NCI-H2107 treated with DMSO at 0.1 percent for 48 hours (cell line): ENCODE measurements around the gene CDC42BPB.
A peak's percentile ranks its signal among the peaks of the same experiment; 100 is the strongest.
"Not testable (repeated sequence)": the region's sequence is repeated elsewhere in the genome, so short reads cannot be mapped to it uniquely, and the experiment has no call there.

ENCODE experiments used
- DNase-seq: peaks from one replicate; lab custom pipeline; 2025; ENCODE audit not compliant: unreplicated experiment; lab: John Stamatoyannopoulos, UW

Gene CDC42BPB

GRCh38 chr14:103052407-103052806 lies 4.9 kb downstream of the CDC42BPB start:
- DNase-seq = no peak

GRCh38 chr14:103050935-103051334 lies 6.4 kb downstream of the CDC42BPB start:
- no peak for DNase-seq

DNA sequence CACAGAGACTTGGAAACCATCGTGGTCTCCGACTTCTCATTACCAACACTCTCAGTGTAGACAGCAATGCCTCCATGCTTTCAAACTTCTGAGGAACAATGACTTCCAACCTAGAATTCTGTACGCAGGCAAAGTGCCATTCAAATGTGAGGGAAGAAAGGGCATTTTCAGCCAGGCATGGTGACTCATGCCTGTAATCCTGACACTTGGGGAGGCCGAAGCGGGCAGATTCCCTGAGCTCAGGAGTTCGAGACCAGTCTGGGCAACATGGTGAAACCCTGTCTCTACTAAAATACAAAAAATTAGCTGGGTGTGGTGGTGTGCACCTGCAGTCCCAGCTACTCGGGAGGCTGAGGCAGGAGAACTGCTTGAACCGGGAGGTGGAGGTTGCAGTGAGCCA lies 9.9 kb downstream of the CDC42BPB start:
- DNase-seq = not testable (repeated sequence)

DNA sequence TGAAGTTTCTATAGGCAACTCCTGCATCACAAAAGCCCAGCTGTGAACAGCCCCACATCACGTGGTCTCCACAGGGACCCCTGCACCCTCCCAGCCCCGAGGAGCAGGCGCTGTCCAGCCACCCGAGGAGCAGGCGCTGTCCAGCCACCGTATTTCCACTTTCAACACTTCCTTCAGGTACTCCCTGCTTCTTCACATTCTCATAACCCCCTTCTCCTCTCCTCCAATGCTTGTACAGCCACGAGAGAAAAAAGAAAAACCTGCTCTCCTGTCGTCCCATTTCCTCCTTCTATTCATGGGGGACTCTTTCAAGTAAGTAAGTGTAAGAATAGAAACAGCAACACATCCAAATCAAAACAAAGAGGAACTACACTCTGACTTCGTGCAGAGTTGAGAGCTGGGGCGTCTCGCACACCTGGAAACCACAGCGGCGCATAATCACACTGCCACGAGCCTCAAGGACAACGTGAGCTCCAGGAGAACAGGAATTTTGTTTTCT lies 11.9 kb downstream of the CDC42BPB start:
- DNase-seq = peak; percentile 28

GRCh38 chr14:103043257-103044015 lies 13.9 kb downstream of the CDC42BPB start:
- no peak for DNase-seq

DNA sequence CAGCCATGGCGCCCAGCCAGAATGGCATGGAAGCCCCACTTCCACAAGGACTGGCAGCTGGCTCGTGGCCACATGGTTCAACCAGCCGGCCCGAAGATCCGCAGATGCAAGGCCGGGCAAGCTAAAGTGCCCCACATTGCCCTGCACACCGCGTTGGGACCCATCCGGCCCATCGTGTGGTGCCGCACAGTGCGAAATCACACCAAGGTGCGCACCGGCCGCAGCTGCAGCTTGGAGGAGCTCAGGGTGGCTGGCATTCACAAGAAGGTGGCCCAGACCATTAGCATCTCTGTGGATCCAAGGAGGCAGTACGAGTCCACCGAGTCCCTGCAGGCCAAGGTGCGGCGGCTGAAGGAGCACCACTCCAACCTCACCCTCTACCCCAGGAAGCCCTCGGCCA lies 15.9 kb downstream of the CDC42BPB start:
- no peak for DNase-seq

- DNase-seq = no peak
Observed at GRCh38 chr14:103033681-103034096, 23.7 kb downstream of the CDC42BPB start.

GRCh38 chr14:103031956-103032355 lies 25.4 kb downstream of the CDC42BPB start:
- peak; percentile 25 for DNase-seq

DNA sequence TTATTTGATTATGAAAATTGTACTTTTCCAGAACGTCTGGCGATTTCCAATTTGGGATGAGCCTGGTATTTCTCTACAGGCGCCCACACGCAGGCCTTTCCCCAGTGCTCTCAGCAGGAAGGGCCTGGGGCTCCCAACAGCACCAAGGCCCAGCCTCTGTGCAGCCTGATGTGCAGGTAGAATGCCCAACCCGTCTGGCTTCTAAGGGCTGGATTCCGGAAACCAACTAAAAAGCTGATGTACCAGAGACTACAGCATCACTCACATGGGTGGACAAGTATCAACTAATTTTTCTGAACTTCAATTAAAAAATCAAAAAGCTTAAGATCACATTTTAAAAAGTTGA lies 25.8 kb downstream of the CDC42BPB start:
- DNase-seq = no peak

- DNase-seq = no peak
Observed at GRCh38 chr14:103030741-103031565, 26.4 kb downstream of the CDC42BPB start.

DNA sequence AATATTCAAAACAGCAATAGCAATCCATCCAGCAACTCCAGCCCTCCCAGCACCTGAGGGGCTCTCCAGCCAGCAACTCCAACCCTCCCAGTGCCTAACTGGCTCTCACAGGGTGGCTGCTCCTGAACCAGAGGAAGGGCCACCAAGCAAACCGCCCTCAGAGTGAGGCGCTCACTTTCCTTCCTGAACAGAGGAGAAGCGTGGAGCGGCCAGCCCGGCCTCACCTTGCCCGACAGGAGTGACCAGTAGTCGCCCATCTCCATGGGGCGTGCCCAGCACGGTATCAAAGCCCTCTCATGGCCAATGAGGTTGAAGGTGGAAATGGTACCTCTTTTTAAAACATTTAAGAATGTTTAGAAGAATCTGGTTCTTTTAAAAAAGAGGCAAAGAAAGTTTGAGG lies 27.4 kb downstream of the CDC42BPB start:
- DNase-seq = no peak

DNA sequence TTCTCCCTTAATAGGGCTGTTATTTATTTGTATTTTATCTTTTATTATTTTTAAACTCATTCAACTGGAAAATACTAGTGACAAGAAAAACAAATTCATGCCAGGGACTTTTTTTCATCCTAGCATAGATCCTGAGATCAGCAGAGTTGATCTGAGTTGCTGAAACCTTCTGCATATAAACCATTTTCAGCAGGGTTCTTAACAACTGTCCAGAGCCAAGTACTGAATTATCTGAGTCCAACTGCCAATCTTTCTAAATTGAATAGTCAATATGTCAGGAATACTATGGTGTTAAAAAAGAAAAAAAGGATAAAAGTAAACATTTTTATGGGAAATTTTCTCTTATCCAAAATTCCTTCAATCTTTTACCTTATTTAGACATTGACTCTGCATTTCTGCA lies 28.6 kb downstream of the CDC42BPB start:
- no peak for DNase-seq

GRCh38 chr14:103028161-103028767 lies 29.1 kb downstream of the CDC42BPB start:
- no peak for DNase-seq

DNA sequence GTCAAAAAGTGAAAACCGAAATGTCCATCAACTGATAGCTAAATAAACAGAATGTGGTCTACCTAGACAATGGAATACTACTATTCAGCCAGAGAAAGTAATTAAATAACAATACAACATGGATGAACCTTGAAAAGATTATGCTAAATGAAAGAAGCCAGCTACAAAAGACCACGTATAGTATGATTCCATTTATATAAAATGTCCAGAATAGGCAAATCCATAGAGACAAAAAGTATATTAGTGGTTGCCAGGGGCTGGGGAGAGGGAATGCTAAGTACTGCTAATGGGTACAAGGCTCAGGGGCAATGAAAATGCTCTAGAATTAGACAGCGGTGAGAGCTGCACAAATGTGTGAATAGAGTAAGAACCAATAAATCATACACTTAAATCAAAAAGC lies 29.9 kb downstream of the CDC42BPB start:
- DNase-seq = no peak

- DNase-seq = no peak
Observed at GRCh38 chr14:103026988-103027387, 30.4 kb downstream of the CDC42BPB start.

- DNase-seq = not testable (repeated sequence)
Observed at GRCh38 chr14:103026196-103026595, 31.2 kb downstream of the CDC42BPB start.

GRCh38 chr14:103023881-103024473 lies 33.4 kb downstream of the CDC42BPB start:
- no peak for DNase-seq

- DNase-seq = peak; percentile 63
Observed at GRCh38 chr14:103022685-103023044, 34.7 kb downstream of the CDC42BPB start.

- DNase-seq = peak; percentile 96
Observed at GRCh38 chr14:103022002-103022684, 35.2 kb downstream of the CDC42BPB start.

- no peak for DNase-seq
Observed at GRCh38 chr14:103021684-103022001, 35.7 kb downstream of the CDC42BPB start.
